Measurements from ENCODE around the gene GTF3C4. TPM values are rescaled to one million over a fixed set of nuclear protein-coding genes. Genes with fewer than 3 reads are reported as not detected.

GTF3C4 gene
- total RNA-seq, 2 donors from 2014 or later = 13.0 to 19.1 TPM

Other genes starting within 250 kb of the GTF3C4 start
- gene BARHL1, start 87.9 kb upstream of the GTF3C4 start, total RNA-seq = not detected
- 10 to 100 TPM; 12.7 to 23.0 TPM for gene DDX31, start 481 bp upstream of the GTF3C4 start, total RNA-seq
- under 1 TPM in 1 of 2 donors, not detected in 1; 0.66 TPM for gene AK8, start 207.8 kb downstream of the GTF3C4 start, total RNA-seq
- 1 to 10 TPM in 1 of 2 donors, under 1 TPM in 1; 0.95 to 1.3 TPM for gene SPACA9, start 208.4 kb downstream of the GTF3C4 start, total RNA-seq